ENCODE data around the gene ECE2.

GRCh38 chr3:184320104-184320445, 44.3 kb downstream of the ECE2 start:
- TF ChIP-seq CTCF (conservative IDR thresholded peaks at IDR 0.05; ENCODE audit: low read length) (no peak), EZH2phosphoT487 (IDR thresholded peaks at IDR 0.05; ENCODE audit: borderline replicate concordance, low read depth, low read length) (no peak)

Measured in OCI-LY7 (cell line).